BJ (cell line): ENCODE data around the gene PKP2. TPM values are rescaled to one million over a fixed set of nuclear protein-coding genes. Genes with fewer than 3 reads are reported as not detected.

ENCODE experiments used
- CTCF ChIA-PET: fragments of 350-600 bp; formaldehyde crosslinking; extraction: SDS; loops from one replicate; lab custom pipeline; 2021; ENCODE audit warnings: antibody characterized with exemption, inconsistent platforms; lab: Yijun Ruan, JAX
- POLR2A ChIA-PET: fragments of 300-600 bp; sonication (Branson Sonifier 250); formaldehyde crosslinking; extraction: SDS; loops from one replicate; lab custom pipeline; 2021; ENCODE audit warnings: antibody characterized with exemption; lab: Charles Lee
- DNase-seq: peaks from one replicate; pipeline ENCODE4 v3.0.0-alpha.2; 2011; ENCODE audit warnings: low read depth
- H3K27me3 ChIP-seq: 2 replicates; pipeline ENCODE4 v1.6.0; 2011; ENCODE audit warnings: low read length; ENCODE audit not compliant: control insufficient read depth, insufficient read depth
- H3K36me3 ChIP-seq: 2 replicates; pipeline ENCODE4 v1.5.1; 2011; ENCODE audit warnings: low read length; ENCODE audit not compliant: control insufficient read depth, insufficient read depth
- H3K4me3 ChIP-seq: 2 replicates; pipeline ENCODE4 v1.5.1; 2011; ENCODE audit warnings: low read depth, mild to moderate bottlenecking, control low read depth, low read length
- polyA plus RNA-seq: library from polyadenylated mRNA; depleted of rRNA; stranded (reverse); fragments of >200 nt; gene quantifications from 2 replicates; pipeline ENCODE4 v1.2.3, GENCODE V29; 2011
- TF ChIP-seq, protein P1 (sequence below): IDR thresholded peaks from 2 replicates; pipeline ENCODE4 v1.5.1; 2011; ENCODE audit warnings: low read depth, mild to moderate bottlenecking, control low read depth, inconsistent platforms, low read length, moderate library complexity; ENCODE audit not compliant: insufficient read depth

The PKP2 gene
- polyA plus RNA-seq, 1 experiment: 0.04 TPM

DNA sequence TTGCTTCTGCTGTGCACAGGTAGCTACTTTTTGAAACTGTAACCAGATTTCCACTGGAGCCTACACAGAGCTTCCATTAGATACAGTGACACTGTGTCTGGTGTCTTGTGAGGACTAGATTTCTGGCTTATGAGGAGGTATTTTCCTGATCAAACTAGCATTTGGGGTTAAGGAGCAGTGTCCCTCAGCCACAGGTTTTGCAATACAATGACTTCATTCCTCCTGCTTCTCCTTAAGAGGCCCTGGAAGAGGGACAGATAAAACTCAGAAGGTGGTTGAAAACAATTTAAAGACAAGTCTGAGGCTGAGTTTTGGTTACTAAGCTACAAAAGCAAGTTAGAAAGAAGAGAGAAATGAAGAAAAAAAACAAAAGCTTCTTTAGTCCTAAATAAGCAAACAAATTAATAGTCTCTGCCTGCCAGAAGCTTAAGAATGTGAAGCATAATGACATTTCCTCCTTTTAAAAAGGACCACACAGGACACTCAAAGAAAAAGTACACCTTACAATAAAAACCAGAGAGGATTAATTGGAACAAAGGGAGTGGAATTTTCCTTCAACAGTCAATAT is 53.0 kb downstream of the PKP2 start:
- POLR2A ChIA-PET: no interaction called here

GRCh38 chr12:32841061-32841460 is 55.5 kb downstream of the PKP2 start:
- no peaks in the 10 kb centered on the region; the same call in 1 of the 2 replicates for H3K27me3 ChIP-seq
- CTCF ChIA-PET: interaction anchor here (1.0 kb wide), 1 partner anchor 11 kb away, joined by 4 read pairs; no protein-coding TSS in a partner anchor
- no peak overlapping the region for H3K4me3 ChIP-seq
- POLR2A ChIA-PET: no interaction called here
- H3K36me3 ChIP-seq: no peaks in the 10 kb centered on the region
- TF ChIP-seq, protein P1, sequence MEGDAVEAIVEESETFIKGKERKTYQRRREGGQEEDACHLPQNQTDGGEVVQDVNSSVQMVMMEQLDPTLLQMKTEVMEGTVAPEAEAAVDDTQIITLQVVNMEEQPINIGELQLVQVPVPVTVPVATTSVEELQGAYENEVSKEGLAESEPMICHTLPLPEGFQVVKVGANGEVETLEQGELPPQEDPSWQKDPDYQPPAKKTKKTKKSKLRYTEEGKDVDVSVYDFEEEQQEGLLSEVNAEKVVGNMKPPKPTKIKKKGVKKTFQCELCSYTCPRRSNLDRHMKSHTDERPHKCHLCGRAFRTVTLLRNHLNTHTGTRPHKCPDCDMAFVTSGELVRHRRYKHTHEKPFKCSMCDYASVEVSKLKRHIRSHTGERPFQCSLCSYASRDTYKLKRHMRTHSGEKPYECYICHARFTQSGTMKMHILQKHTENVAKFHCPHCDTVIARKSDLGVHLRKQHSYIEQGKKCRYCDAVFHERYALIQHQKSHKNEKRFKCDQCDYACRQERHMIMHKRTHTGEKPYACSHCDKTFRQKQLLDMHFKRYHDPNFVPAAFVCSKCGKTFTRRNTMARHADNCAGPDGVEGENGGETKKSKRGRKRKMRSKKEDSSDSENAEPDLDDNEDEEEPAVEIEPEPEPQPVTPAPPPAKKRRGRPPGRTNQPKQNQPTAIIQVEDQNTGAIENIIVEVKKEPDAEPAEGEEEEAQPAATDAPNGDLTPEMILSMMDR: no peak
- DNase-seq: no peak

More for the DNA sequence above, 53.0 kb downstream of the PKP2 start:
- Histone ChIP-seq H3K27me3 (no peaks in the 10 kb centered on the region; the same call in 1 of the 2 replicates), H3K4me3 (no peak overlapping the region), H3K36me3 (no peaks in the 10 kb centered on the region)
- TF ChIP-seq, protein P1: no peak
- DNase-seq: no peak
- CTCF ChIA-PET: no interaction called here

GRCh38 chr12:32839828-32840227 is 56.7 kb downstream of the PKP2 start:
- Histone ChIP-seq H3K36me3 (no peaks in the 10 kb centered on the region), H3K27me3 (no peaks in the 10 kb centered on the region; the same call in 1 of the 2 replicates), H3K4me3 (no peak overlapping the region)
- TF ChIP-seq, protein P1: no peak
- no peak for DNase-seq
- CTCF ChIA-PET: interaction anchor here (1.0 kb wide), 1 partner anchor 12 kb away, joined by 4 read pairs; no protein-coding TSS in a partner anchor
- POLR2A ChIA-PET: no interaction called here

DNA sequence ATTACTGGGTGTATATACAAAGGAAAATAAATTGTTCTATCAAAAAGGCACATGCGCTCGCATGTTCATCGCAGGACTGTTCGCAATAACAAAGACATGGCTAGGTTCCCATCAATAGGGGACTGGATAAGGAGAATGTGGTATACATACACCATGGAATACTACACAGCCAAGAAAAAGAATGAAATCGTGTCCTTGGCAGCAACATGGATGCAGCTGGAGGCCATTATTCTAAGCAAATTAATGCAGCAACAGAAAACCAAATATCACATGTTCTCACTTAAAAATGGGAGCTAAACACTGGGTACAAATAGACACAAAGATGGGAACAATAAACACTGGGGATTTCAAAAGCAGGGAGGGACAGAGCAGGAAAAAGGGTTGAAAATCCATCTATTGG is 58.6 kb downstream of the PKP2 start:
- Histone ChIP-seq H3K36me3 (no peaks in the 10 kb centered on the region), H3K27me3 (no peaks in the 10 kb centered on the region; the same call in 1 of the 2 replicates), H3K4me3 (no peak overlapping the region)
- ChIA-PET POLR2A (no interaction called here), CTCF (no interaction called here)
- TF ChIP-seq, protein P1: no peak
- no peak for DNase-seq

GRCh38 chr12:32836710-32837109 is 59.9 kb downstream of the PKP2 start:
- DNase-seq: no peak
- H3K36me3 ChIP-seq: no peaks in the 10 kb centered on the region
- H3K4me3 ChIP-seq: no peak overlapping the region
- CTCF ChIA-PET: no interaction called here
- TF ChIP-seq, protein P1: no peak
- POLR2A ChIA-PET: no interaction called here
- H3K27me3 ChIP-seq: no peaks in the 10 kb centered on the region; the same call in 1 of the 2 replicates
